ENCODE results near the gene VAV2. TPM values are rescaled to one million over a fixed set of nuclear protein-coding genes. Genes with fewer than 3 reads are reported as not detected.

VAV2 gene
- total RNA-seq, 3 donors from 2014 or later (not counting 1 experiment from before 2014, with no cell fraction given): 3.9 to 5.1 (median 4.8) TPM

DNA sequence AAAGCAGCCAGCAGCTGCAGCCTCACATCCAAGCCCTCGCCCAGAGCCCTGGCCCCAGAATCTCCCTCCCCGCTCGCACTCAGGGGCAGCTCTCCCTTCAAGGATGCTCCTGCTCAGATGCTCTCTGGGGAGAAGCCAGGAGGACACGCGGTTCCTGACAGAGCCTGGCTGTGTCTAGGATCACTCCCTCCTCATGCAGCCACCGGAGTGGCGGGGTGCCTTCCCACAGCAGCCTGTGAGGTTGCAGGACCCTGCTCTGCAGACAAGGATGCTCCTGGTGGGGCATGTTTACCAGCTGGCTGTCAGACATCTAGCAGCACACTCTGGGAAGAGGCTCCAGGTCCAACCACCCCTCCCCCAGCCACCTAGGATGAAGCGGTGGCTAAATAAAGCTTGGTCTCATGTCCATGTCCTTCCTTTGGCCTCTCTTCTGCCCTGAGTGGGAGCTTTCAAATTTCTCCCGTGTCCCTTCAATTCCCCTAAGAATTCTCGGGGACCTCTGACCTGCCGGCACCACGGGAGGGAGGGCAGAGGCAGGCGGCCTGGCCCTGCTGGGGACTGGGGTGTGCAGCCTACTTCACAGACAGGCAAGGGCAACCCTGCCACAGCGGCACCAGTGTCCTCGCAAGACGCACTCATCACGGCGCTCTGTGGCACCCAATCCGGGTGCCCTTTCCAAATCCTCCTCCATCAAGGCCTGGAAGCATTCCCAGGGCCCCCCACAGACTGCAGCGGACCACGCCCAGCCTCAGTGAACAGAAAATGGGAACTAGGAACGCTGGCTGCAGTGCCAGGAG is 165.6 kb downstream of the VAV2 start:
- Histone ChIP-seq H3K9me3 (ENCODE audit: control insufficient read depth, insufficient read depth, low read length) (no peaks in the 10 kb centered on the region), H3K27me3 (ENCODE audit: control insufficient read depth, insufficient read depth, low read length) (no peaks in the 10 kb centered on the region), H3K4me1 (ENCODE audit: control insufficient read depth, insufficient read depth, low read length) (peaks cover 8% of the 10 kb centered on the region), H3K4me3 (ENCODE audit: low read length) (no peak overlapping the region), H3K27ac (ENCODE audit: low read length) (no peak overlapping the region), H3K36me3 (ENCODE audit: control insufficient read depth, insufficient read depth, low read length) (no peaks in the 10 kb centered on the region)
- Mint-ChIP-seq H3K4me1 (no peaks in the 10 kb centered on the region), H3K4me3 (no peak overlapping the region), H3K27ac (no peak overlapping the region), H3K27me3 (ENCODE audit: low read depth in 2 of 2) (no peaks in the 10 kb centered on the region), H3K36me3 (no peaks in the 10 kb centered on the region), H3K9me3 (no peaks in the 10 kb centered on the region)
- TF ChIP-seq, protein P1, sequence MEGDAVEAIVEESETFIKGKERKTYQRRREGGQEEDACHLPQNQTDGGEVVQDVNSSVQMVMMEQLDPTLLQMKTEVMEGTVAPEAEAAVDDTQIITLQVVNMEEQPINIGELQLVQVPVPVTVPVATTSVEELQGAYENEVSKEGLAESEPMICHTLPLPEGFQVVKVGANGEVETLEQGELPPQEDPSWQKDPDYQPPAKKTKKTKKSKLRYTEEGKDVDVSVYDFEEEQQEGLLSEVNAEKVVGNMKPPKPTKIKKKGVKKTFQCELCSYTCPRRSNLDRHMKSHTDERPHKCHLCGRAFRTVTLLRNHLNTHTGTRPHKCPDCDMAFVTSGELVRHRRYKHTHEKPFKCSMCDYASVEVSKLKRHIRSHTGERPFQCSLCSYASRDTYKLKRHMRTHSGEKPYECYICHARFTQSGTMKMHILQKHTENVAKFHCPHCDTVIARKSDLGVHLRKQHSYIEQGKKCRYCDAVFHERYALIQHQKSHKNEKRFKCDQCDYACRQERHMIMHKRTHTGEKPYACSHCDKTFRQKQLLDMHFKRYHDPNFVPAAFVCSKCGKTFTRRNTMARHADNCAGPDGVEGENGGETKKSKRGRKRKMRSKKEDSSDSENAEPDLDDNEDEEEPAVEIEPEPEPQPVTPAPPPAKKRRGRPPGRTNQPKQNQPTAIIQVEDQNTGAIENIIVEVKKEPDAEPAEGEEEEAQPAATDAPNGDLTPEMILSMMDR (IDR thresholded peaks at IDR 0.05): no peak
- intact Hi-C loops (cut with micrococcal nuclease): no loop called here
- WGBS (ENCODE audit: insufficient coverage): 90% methylated on average over 22 of the region's 22 CpGs
- no peak for DNase-seq
- no peak for ATAC-seq

DNA sequence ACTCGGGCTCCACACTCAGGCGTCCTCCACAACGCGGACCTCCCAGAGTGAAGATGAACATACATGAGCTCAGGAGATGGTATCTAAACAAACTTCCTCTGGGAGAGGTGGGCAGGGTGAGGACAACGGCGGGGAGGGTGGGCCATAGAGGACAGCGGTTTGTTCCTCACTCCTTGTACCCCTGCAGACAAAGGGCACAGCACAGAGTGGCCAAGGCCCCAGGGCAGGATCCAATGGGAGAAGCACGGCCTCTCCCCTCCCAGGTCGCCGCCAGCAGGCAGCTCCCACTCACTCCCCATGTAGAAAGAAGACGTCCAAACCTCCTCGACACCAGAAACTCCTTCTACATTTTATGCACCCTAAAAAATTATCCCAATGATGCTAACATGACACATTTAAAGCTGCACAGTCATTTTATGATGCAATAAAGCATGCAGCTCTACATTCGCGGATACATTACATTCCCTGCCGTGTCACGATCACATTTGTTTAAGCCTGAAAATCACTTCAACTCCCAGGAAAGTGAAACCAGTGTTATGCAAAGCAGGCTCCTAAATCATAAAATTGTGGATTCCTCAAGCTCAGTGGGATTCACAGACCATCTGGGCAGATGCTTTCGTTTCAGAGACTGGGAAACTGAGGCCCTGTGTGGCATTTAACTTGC is 166.4 kb downstream of the VAV2 start:
- 79% methylated on average over 17 of the region's 17 CpGs for WGBS (ENCODE audit: insufficient coverage)
- Histone ChIP-seq H3K27ac (ENCODE audit: low read length) (no peak overlapping the region), H3K9me3 (ENCODE audit: control insufficient read depth, insufficient read depth, low read length) (no peaks in the 10 kb centered on the region), H3K36me3 (ENCODE audit: control insufficient read depth, insufficient read depth, low read length) (no peaks in the 10 kb centered on the region), H3K4me3 (ENCODE audit: low read length) (no peak overlapping the region), H3K27me3 (ENCODE audit: control insufficient read depth, insufficient read depth, low read length) (no peaks in the 10 kb centered on the region), H3K4me1 (ENCODE audit: control insufficient read depth, insufficient read depth, low read length) (peaks cover 9% of the 10 kb centered on the region)
- Mint-ChIP-seq H3K36me3 (no peaks in the 10 kb centered on the region), H3K9me3 (no peaks in the 10 kb centered on the region), H3K4me3 (no peak overlapping the region), H3K27me3 (ENCODE audit: low read depth in 2 of 2) (no peaks in the 10 kb centered on the region), H3K4me1 (no peaks in the 10 kb centered on the region), H3K27ac (no peak overlapping the region)
- intact Hi-C loops (cut with micrococcal nuclease): no loop called here
- TF ChIP-seq, protein P1 (IDR thresholded peaks at IDR 0.05): no peak
- DNase-seq (no peak), ATAC-seq (no peak)

DNA sequence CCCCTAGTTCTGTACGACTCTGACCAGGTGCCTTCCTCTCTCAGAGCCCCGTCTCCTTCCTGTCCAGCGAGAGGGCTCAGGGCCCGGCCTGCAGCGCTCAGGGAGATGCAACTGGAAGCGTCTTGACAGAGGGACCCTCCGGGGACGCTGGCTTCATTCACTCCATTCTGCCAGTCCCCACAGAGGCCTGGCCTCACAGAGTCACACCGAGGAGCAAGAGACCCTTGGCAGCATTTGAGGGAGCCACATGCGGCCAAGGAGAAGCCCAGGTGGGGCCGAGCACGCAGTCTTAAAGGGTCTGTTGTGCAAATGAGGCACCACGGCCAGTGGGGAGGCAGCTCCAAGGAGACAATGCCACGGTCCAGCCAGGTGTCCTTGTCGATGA is 167.3 kb downstream of the VAV2 start:
- no peak overlapping the region for H3K27ac Mint-ChIP-seq
- Histone ChIP-seq H3K4me3 (ENCODE audit: low read length) (no peak overlapping the region), H3K27ac (ENCODE audit: low read length) (peak overlapping the region; percentile 81), H3K36me3 (ENCODE audit: control insufficient read depth, insufficient read depth, low read length) (no peaks in the 10 kb centered on the region), H3K9me3 (ENCODE audit: control insufficient read depth, insufficient read depth, low read length) (no peaks in the 10 kb centered on the region), H3K27me3 (ENCODE audit: control insufficient read depth, insufficient read depth, low read length) (no peaks in the 10 kb centered on the region), H3K4me1 (ENCODE audit: control insufficient read depth, insufficient read depth, low read length) (peaks cover 9% of the 10 kb centered on the region)
- intact Hi-C loops (cut with micrococcal nuclease): no loop called here
- no peaks in the 10 kb centered on the region for H3K9me3 Mint-ChIP-seq
- no peaks in the 10 kb centered on the region for H3K4me1 Mint-ChIP-seq
- H3K27me3 Mint-ChIP-seq (ENCODE audit: low read depth in 2 of 2): no peaks in the 10 kb centered on the region
- DNase-seq (no peak), ATAC-seq (no peak)
- H3K4me3 Mint-ChIP-seq: no peak overlapping the region
- TF ChIP-seq, protein P1 (IDR thresholded peaks at IDR 0.05): no peak
- H3K36me3 Mint-ChIP-seq: no peaks in the 10 kb centered on the region
- 87% methylated on average over 15 of the region's 15 CpGs for whole genome bisulfite sequencing (ENCODE audit: insufficient coverage)
